Activated B cell treated with CpG ODN at 0.5 μM for 24 hours (primary cell): Measurements from ENCODE around the gene LDLR. TPM values are rescaled to one million over a fixed set of nuclear protein-coding genes. Genes with fewer than 3 reads are reported as not detected.
A peak's percentile ranks its signal among the peaks of the same experiment; 100 is the strongest.

Experiments used
- ATAC-seq: fragments of 200-7000 bp; cut with Tn5 transposase; one replicate; pipeline ENCODE4 v1.10.0; 2021; ENCODE audit warnings: low read depth, mild to moderate bottlenecking, moderate library complexity
- CTCF ChIA-PET: fragments of 350-600 bp; sonication (Branson Sonifier 250); formaldehyde crosslinking; loops from one replicate; lab custom pipeline; 2021; ENCODE audit warnings: antibody characterized with exemption; lab: Charles Lee
- POLR2A ChIA-PET: fragments of 350-600 bp; sonication (Branson Sonifier 250); formaldehyde crosslinking; loops from one replicate; lab custom pipeline; 2021; ENCODE audit warnings: antibody characterized with exemption; lab: Charles Lee
- DNase-seq: peaks from one replicate; pipeline ENCODE4 v3.0.0; 2022
- H3K27ac Mint-ChIP-seq: one replicate; pipeline ENCODE4 v1.8.0; 2020; ENCODE audit warnings: mixed read lengths
- H3K27me3 Mint-ChIP-seq: one replicate; pipeline ENCODE4 v1.8.0; 2021; ENCODE audit warnings: mixed read lengths
- H3K36me3 Mint-ChIP-seq: one replicate; pipeline ENCODE4 v1.8.0; 2021; ENCODE audit warnings: low read depth, mixed read lengths
- H3K4me1 Mint-ChIP-seq: one replicate; pipeline ENCODE4 v1.8.0; 2021; ENCODE audit warnings: mixed read lengths
- H3K4me3 Mint-ChIP-seq: one replicate; pipeline ENCODE4 v1.8.0; 2020; ENCODE audit warnings: mild to moderate bottlenecking, mixed read lengths
- H3K9me3 Mint-ChIP-seq: one replicate; pipeline ENCODE4 v1.8.0; 2020; ENCODE audit warnings: mixed read lengths
- intact Hi-C: fragments of 100-400 bp; cut with micrococcal nuclease; formaldehyde crosslinking; loops from one replicate; pipeline ENCODE4 v1.15.1; 2024
- total RNA-seq: library from RNA; stranded (reverse); gene quantifications from 2 replicates; pipeline ENCODE4 v1.2.3, GENCODE V29; 2022
- TF ChIP-seq, protein P1 (sequence below): fragments of 200-600 bp; IDR thresholded peaks from one replicate; pipeline ENCODE4 v1.8.0; 2022; ENCODE audit warnings: antibody characterized with exemption, mild to moderate bottlenecking

Gene LDLR
- total RNA-seq, 1 donor from 2014 or later: 20.9 TPM

GRCh38 chr19:11125994-11126685, 36.9 kb downstream of the LDLR start:
- Mint-ChIP-seq H3K36me3 (peaks cover 6% of the 10 kb centered on the region), H3K9me3 (no peaks in the 10 kb centered on the region), H3K27ac (no peak overlapping the region), H3K27me3 (no peaks in the 10 kb centered on the region), H3K4me1 (peaks cover 7% of the 10 kb centered on the region), H3K4me3 (no peak overlapping the region)
- peak; percentile 63 for ATAC-seq
- POLR2A ChIA-PET: interaction anchor here (0.6 to 2.8 kb wide), 5 partner anchors 26 to 318 kb away, joined by 4 to 8 read pairs (median 6); no protein-coding TSS in a partner anchor
- TF ChIP-seq, protein P1, sequence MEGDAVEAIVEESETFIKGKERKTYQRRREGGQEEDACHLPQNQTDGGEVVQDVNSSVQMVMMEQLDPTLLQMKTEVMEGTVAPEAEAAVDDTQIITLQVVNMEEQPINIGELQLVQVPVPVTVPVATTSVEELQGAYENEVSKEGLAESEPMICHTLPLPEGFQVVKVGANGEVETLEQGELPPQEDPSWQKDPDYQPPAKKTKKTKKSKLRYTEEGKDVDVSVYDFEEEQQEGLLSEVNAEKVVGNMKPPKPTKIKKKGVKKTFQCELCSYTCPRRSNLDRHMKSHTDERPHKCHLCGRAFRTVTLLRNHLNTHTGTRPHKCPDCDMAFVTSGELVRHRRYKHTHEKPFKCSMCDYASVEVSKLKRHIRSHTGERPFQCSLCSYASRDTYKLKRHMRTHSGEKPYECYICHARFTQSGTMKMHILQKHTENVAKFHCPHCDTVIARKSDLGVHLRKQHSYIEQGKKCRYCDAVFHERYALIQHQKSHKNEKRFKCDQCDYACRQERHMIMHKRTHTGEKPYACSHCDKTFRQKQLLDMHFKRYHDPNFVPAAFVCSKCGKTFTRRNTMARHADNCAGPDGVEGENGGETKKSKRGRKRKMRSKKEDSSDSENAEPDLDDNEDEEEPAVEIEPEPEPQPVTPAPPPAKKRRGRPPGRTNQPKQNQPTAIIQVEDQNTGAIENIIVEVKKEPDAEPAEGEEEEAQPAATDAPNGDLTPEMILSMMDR: peak; percentile 56
- intact Hi-C loops: loop anchor here (1.0 to 2.0 kb wide), 3 partner anchors 33 to 90 kb away; no protein-coding TSS in a partner anchor
- CTCF ChIA-PET: interaction anchor here (0.6 to 7.7 kb wide), 23 partner anchors 12 to 220 kb away, joined by 3 to 73 read pairs (median 3); partner anchors contain the start of genes CCDC159 and TMEM205
- peak; percentile 54 for DNase-seq

GRCh38 chr19:11127905-11128304, 38.6 kb downstream of the LDLR start:
- DNase-seq (no peak), ATAC-seq (no peak)
- TF ChIP-seq, protein P1: no peak
- no peaks in the 10 kb centered on the region for H3K9me3 Mint-ChIP-seq
- no peaks in the 10 kb centered on the region for H3K27me3 Mint-ChIP-seq
- H3K36me3 Mint-ChIP-seq: peaks cover 10% of the 10 kb centered on the region
- CTCF ChIA-PET: interaction anchor here (7.7 kb wide), 1 partner anchor 93 kb away, joined by 73 read pairs; no protein-coding TSS in a partner anchor
- H3K4me1 Mint-ChIP-seq: peaks cover 7% of the 10 kb centered on the region
- no peak overlapping the region for H3K27ac Mint-ChIP-seq
- POLR2A ChIA-PET: no interaction called here
- intact Hi-C loops: loop anchor here (2.0 kb wide), 1 partner anchor 35 kb away; no protein-coding TSS in a partner anchor
- no peak overlapping the region for H3K4me3 Mint-ChIP-seq

DNA sequence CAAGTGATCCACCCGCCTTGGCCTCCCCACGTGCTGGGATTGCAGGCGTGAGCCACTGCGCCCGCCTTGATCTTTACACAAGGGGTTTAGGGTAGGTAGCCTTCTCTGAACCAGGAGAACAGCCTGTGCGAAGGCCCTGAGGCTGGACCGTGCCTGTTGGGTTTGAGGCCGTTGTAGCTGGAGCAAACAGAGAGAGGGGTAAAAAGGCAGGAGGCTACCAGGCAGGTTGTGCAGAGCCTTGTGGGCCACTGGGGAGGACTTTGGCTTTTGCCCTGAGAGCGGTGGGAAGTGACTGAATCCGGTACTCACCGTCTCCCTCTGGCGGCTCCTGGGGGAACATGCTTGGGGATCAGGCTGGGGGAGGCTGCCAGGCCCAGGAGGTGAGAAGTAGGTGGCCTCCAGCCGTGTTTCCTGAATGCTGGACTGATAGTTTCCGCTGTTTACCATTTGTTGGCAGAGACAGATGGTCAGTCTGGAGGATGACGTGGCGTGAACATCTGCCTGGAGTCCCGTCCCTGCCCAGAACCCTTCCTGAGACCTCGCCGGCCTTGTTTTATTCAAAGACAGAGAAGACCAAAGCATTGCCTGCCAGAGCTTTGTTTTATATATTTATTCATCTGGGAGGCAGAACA, 41.7 kb downstream of the LDLR start:
- intact Hi-C loops: loop anchor here (1.0 to 10.0 kb wide), 4 partner anchors 95 to 314 kb away; no protein-coding TSS in a partner anchor
- POLR2A ChIA-PET: interaction anchor here (2.0 kb wide), 1 partner anchor 95 kb away, joined by 7 read pairs; no protein-coding TSS in a partner anchor

GRCh38 chr19:11131471-11131870, 42.2 kb downstream of the LDLR start:
- no peaks in the 10 kb centered on the region for H3K9me3 Mint-ChIP-seq
- TF ChIP-seq, protein P1: no peak
- DNase-seq (no peak), ATAC-seq (no peak)
- intact Hi-C loops: loop anchor here (1.0 to 10.0 kb wide), 4 partner anchors 95 to 313 kb away; no protein-coding TSS in a partner anchor
- CTCF ChIA-PET: interaction anchor here (7.7 kb wide), 1 partner anchor 96 kb away, joined by 73 read pairs; no protein-coding TSS in a partner anchor
- H3K4me1 Mint-ChIP-seq: peaks cover 5% of the 10 kb centered on the region
- no peak overlapping the region for H3K4me3 Mint-ChIP-seq
- POLR2A ChIA-PET: interaction anchor here (2.0 kb wide), 1 partner anchor 96 kb away, joined by 7 read pairs; no protein-coding TSS in a partner anchor
- peaks cover 9% of the 10 kb centered on the region for H3K36me3 Mint-ChIP-seq
- H3K27me3 Mint-ChIP-seq: no peaks in the 10 kb centered on the region
- no peak overlapping the region for H3K27ac Mint-ChIP-seq

More for the DNA sequence above, 41.7 kb downstream of the LDLR start:
- DNase-seq (peak; percentile 72), ATAC-seq (peak; percentile 93)
- no peak overlapping the region for H3K27ac Mint-ChIP-seq
- no peaks in the 10 kb centered on the region for H3K27me3 Mint-ChIP-seq
- no peaks in the 10 kb centered on the region for H3K9me3 Mint-ChIP-seq
- peaks cover 7% of the 10 kb centered on the region for H3K4me1 Mint-ChIP-seq
- TF ChIP-seq, protein P1: peak; percentile 88
- peaks cover 9% of the 10 kb centered on the region for H3K36me3 Mint-ChIP-seq
- CTCF ChIA-PET: interaction anchor here (0.6 to 7.7 kb wide), 4 partner anchors 9 to 194 kb away, joined by 3 to 73 read pairs (median 4); no protein-coding TSS in a partner anchor
- H3K4me3 Mint-ChIP-seq: no peak overlapping the region
